Esophagus muscularis mucosa (tissue), 4 donors: ENCODE results near the gene HTD2.

Experiments used
- EP300 ChIP-seq: sonication (generic); formaldehyde crosslinking; IDR thresholded peaks from one replicate; pipeline ENCODE4 v1.6.1; 2017; ENCODE audit warnings: antibody characterized with exemption
- POLR2A ChIP-seq: fragments of 450-650 bp; IDR thresholded peaks from one replicate; pipeline ENCODE4 v1.6.1; 2017; ENCODE audit warnings: antibody characterized with exemption, moderate library complexity, mild to moderate bottlenecking, low read depth
- POLR2AphosphoS5 ChIP-seq, 2 donors: sonication (generic); formaldehyde crosslinking; IDR thresholded peaks; one replicate each; pipeline ENCODE4 v1.6.1; 2017; ENCODE audit warnings: antibody characterized with exemption in 2 of 2
- TF ChIP-seq, protein P1 (sequence below), 3 experiments: fragments of 200-600 bp in 2 of 3; fragments of 450-650 bp in 1 of 3; sonication (generic) in 2 of 3; IDR thresholded peaks; one replicate each; pipeline ENCODE4 v1.5.1; 2017 to 2019; ENCODE audit warnings: antibody characterized with exemption in 3 of 3, mild to moderate bottlenecking in 2 of 3, moderate library complexity in 1 of 3

DNA sequence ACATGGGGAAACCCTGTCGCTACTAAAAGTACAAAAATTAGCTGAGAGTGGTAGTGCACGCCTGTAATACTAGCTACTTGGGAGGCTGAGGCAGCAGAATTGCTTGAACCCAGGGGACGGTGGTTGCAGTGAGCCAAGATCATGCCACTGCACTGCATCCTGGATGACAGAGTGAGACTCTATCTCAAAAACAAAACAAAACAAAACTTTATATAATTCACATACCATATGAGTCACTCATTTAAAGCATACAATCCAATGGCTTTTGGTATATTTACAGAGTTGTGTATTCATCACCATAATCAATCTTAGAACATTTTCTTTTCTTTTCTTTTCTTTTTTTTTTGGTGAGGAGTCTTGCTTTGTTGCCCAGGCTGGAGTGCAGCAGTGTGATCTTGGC is 35.1 kb downstream of the HTD2 start:
- TF ChIP-seq, protein P1, sequence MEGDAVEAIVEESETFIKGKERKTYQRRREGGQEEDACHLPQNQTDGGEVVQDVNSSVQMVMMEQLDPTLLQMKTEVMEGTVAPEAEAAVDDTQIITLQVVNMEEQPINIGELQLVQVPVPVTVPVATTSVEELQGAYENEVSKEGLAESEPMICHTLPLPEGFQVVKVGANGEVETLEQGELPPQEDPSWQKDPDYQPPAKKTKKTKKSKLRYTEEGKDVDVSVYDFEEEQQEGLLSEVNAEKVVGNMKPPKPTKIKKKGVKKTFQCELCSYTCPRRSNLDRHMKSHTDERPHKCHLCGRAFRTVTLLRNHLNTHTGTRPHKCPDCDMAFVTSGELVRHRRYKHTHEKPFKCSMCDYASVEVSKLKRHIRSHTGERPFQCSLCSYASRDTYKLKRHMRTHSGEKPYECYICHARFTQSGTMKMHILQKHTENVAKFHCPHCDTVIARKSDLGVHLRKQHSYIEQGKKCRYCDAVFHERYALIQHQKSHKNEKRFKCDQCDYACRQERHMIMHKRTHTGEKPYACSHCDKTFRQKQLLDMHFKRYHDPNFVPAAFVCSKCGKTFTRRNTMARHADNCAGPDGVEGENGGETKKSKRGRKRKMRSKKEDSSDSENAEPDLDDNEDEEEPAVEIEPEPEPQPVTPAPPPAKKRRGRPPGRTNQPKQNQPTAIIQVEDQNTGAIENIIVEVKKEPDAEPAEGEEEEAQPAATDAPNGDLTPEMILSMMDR (IDR thresholded peaks at IDR 0.05): no peak
- TF ChIP-seq POLR2A (no peak), EP300 (no peak), POLR2AphosphoS5 (IDR thresholded peaks at IDR 0.05) (no peak)
